Breast epithelium (tissue), 3 donors: ENCODE data around the gene CACNG4.

Source experiments
- POLR2AphosphoS5 ChIP-seq, 3 donors: sonication (generic); formaldehyde crosslinking; IDR thresholded peaks; one replicate each; pipeline ENCODE4 v1.6.1; 2017; ENCODE audit warnings: antibody characterized with exemption in 3 of 3
- TF ChIP-seq, protein P1 (sequence below), 3 donors: fragments of 450-650 bp; IDR thresholded peaks; one replicate each; pipeline ENCODE4 v1.5.1; 2016 to 2017; ENCODE audit warnings: antibody characterized with exemption in 3 of 3, mild to moderate bottlenecking in 3 of 3, moderate library complexity in 3 of 3

GRCh38 chr17:66996926-66997325, 32.4 kb downstream of the CACNG4 start:
- no peak for TF ChIP-seq POLR2AphosphoS5 (IDR thresholded peaks at IDR 0.05)
- TF ChIP-seq, protein P1, sequence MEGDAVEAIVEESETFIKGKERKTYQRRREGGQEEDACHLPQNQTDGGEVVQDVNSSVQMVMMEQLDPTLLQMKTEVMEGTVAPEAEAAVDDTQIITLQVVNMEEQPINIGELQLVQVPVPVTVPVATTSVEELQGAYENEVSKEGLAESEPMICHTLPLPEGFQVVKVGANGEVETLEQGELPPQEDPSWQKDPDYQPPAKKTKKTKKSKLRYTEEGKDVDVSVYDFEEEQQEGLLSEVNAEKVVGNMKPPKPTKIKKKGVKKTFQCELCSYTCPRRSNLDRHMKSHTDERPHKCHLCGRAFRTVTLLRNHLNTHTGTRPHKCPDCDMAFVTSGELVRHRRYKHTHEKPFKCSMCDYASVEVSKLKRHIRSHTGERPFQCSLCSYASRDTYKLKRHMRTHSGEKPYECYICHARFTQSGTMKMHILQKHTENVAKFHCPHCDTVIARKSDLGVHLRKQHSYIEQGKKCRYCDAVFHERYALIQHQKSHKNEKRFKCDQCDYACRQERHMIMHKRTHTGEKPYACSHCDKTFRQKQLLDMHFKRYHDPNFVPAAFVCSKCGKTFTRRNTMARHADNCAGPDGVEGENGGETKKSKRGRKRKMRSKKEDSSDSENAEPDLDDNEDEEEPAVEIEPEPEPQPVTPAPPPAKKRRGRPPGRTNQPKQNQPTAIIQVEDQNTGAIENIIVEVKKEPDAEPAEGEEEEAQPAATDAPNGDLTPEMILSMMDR (IDR thresholded peaks at IDR 0.05): no peak
